D341Med (cell line): ENCODE results near the gene PIK3CD.
A peak's percentile ranks its signal among the peaks of the same experiment; 100 is the strongest.
"Not testable (repeated sequence)": the region's sequence is repeated elsewhere in the genome, so short reads cannot be mapped to it uniquely, and the experiment has no call there.

Source experiments
- DNase-seq: peaks from one replicate; pipeline ENCODE4 v3.0.0; 2012; ENCODE audit warnings: low spot score

The PIK3CD gene

DNA sequence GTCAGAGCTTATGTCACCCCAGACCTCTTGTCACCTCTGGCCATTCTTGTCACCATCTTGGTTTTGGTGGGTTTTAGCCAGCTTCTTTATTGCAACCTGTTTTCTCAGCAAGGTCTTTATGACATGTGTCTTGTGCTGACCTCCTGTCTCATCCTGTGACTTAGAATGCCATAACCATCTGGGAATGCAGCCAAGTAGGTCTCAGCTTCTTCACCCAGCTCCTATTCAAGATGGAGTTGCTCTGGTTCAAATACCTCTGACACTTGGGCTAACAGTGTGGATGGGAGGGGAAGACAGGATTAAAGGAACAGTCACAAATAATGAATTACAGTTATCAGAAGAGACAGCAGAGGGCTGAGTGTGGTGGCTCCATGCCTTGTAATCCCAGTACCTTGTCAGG lies 30.5 kb upstream of the PIK3CD start:
- DNase-seq: no peak

DNA sequence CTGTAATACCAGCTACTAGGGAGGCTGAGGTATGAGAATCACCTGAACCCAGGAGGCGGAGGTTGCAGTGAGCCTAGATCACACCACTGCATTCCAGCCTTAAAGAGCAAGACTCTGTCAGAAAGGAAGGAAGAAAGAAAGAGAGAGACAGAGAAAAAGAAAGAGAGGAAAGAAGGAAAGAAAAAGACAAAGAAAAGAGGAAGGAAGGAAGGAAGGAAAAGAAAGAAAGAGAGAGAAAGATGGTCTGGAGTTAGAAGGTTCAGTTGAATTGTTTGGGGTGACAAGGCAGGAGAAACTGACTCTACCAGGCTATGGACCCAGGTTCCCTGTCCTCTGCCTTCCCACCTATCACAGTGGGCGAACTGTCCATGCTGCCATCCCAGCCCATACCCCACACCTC lies 27.4 kb upstream of the PIK3CD start:
- no peak for DNase-seq

DNA sequence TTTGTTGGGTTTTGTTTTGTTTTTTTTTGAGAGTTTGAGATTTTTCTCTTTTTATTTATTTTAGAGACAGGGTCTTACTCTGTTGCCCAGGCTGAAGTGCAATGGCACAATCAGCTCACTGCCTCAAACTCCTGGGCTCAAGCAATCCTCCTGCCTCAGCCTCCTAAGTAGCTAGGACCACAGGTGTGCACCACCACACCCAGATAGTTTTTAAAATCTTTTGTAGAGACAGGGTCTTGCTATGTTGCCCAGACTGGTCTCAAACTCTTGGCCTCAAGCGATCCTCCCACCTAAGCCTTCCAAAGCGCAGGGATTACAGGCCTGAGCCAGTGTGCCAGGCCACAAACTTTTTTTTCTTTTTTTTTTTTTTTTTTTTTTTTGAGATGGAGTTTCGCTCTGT lies 26.5 kb upstream of the PIK3CD start:
- DNase-seq: not testable (repeated sequence)

DNA sequence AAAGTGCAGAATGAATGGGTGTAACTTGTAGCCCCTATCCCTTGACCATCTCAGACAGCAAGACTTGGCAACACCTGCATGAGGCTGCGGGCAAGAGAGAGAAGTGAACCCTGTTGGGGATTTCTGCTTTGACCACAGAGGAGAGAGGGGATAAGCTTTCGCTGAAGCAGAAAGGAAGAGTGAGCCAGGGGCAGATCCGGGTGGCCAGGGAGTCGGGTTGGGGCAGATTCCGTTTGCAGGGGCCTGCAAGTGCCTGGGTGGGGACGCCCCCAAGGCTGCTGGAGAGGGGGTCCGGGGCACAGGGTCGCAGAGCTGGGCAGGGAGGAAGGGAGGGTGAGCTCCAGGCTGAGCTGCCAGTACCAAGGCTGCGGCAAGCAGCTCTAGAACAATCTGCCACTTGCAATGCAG lies 25.3 kb upstream of the PIK3CD start:
- DNase-seq: no peak

DNA sequence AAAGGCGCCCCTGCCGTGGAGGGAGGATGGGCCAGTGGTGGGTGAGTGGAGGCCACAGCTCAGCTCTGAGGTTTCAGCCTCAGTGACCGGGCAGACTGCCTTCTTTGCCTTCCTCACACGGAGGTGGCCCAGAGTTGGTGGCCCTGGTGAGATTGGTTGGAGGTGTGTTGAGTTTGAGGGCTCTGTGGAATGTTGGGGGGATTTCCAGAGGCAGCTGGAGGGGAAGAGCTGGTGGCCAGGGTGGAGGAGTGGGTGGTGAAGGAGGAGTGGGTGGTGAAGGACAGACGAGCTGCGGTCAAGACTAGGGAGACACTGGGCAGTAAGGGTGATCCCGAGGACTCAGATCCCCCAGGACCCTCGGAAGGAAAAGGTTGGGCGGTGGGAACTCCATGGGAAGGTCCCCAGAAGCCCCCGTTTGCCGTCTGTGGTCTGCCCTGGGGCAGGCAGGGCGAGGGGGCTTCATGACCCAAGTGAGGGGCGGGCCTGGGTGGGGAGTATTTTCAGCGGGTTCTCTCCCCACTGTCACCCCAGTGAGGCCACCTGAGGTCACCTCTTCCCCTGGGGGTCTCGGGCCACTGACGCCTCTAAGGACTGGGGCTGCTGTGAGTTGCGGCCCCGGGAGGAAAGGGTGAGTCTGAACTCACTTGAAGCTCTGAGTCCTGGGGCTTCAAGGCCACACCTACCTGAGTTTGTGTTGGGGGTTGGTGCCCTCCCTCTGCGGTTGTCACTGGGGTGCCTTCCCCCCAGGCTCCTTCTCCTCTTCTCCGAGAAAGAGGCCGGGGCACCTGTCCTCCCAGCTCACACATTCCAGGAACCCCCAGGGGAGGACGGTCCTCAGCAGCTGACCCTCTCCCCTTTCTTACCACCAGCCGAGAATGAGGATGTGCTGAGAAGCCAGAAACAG lies 22.7 kb upstream of the PIK3CD start:
- no peak for DNase-seq

DNA sequence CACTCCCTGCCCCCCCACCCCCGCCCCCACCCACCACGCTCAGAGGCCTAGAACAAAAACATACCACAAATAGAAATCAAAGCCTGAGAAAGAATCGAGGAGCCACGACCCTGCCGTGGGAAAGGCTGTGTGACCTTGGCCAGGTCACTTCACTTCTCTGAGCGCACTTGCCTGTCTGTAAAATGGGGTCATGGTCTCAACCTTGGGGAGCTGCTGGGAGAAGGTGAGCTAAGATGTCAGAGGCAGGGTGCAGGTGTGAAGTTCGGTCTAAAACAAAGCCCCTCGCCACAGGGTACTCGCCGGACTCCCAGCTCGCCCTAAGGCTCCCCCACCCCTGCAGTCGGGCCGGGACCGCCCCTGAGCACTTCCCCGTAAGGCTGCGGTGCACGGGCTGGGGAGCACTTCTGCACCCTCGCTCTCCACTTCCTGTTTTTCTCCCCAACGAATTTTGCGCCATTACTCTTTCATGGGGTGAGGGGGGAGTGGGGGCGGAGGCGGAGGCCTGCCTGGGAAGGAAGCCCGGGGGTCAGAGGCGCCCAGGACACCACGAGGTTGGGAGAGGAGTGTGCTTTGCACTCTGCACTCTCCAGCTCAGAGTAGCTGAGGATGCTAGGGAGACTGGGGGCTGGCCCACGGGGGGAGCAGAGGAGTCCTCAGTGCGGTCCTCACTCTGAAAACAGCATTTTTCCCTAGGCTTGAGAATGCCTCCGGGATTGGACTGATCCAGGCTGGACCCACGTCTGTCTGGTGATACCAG lies 21.9 kb upstream of the PIK3CD start:
- DNase-seq: no peak

DNA sequence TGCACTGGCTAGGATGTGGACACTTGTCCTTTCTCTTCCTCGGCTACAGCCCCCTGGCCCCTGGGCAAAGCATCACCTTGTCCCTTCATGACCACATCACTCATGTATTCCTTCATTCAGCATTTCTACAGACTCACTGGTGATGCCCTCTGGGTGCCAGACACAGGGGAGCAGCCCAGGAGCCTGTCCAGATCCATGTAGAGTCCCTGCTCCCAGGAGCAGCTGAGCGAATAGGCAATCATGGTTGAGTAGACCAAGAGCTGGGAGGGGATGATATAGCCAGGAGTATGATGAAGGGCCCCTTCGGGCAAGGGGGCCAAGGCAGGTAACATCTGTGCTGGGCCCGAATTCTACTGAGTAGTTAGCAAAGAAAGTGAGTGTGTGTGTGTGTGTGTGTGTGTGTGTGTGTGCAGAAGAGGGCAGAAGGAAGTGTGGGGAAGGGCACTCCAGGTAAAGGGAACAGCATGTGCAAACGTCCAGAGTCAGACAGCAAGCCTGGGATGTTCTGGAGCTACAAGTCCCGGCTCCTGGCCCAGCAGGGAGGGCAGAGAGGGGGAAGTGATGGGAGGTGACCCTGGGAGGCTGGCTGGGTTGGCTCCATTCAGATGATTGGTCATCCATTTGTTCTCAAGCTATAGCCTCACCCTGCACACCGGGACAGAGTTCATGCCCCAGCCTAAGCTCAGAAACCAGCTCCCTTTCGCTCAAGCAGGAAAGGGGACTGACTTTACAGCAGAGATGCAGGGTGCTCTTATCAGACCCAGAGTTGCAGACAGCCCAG lies 21.0 kb upstream of the PIK3CD start:
- peak; percentile 17 for DNase-seq

DNA sequence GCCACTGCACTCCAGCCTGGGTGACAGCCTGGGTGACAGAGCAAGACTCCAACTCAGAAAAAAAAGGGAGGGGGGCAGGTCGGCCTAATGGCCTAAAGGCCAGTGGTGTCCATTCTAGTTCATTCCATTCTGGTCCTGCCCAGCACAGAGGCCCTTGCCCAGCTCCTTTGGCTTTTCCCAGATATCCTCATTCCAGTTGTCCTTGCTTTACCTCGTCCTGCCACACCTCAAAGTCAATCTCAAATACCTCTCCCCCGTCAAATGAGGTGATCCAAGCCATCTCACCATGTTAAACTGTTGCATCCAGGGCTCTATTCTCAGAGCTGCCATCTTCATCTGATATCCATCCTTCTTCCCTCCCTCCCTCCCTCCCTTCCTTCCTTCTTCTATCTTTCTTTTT lies 19.9 kb upstream of the PIK3CD start:
- DNase-seq: no peak

DNA sequence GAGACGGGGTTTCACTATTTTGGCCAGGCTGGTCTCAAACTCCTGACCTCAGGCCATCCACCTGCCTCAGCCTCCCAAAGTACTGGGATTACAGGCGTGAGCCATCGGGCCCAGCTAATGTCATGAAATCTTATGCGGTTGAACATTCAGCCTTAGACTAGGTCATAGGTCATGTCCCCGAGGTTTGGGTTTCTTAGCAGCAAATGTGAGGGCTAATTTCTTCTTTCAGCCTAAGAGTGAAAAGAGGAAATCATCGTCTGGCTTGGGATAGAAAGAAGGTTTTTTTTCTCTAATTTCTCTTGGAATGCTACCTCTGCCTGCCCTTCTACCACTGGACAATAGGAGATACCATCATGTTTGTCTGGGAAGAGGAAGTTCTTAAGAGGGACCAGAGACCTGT lies 18.0 kb upstream of the PIK3CD start:
- no peak for DNase-seq

DNA sequence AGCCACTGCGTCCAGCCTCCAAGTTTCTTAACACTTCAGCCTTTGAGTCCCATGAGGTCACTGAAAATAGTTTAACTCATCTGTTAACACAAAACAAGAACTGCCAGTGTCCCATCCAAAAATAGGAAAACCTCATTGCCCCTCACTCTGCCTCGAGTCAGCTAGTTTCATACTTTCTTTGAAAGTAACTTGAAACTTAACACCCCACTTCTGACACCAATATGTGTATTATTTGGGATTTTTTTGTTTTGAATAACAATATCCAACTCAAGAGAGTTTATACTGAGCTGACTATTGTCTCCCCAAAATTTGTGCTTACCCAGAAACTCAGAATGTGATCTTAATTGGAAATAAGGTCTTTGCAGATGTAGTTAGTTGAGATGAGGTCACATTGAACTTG lies 16.9 kb upstream of the PIK3CD start:
- DNase-seq: no peak

DNA sequence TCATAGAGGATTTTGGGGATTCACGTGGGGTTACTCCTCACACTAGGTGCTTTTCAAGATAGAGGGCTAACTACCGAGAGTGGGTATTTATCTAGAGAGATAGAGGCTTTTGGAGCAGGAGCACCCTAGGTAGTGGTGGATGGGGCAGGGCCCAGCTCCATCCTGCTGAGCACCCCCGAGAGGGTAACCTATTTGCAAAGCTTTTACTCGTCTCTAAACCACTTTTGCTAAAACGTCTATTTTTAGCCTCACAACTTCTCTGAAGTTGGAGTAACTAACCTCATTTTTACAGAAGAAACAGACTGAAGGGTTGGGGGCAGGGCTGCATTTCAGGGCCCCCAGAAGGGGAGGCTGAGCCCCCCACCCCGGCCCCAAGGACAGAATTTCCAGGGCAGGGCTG lies 12.3 kb upstream of the PIK3CD start:
- DNase-seq: no peak

DNA sequence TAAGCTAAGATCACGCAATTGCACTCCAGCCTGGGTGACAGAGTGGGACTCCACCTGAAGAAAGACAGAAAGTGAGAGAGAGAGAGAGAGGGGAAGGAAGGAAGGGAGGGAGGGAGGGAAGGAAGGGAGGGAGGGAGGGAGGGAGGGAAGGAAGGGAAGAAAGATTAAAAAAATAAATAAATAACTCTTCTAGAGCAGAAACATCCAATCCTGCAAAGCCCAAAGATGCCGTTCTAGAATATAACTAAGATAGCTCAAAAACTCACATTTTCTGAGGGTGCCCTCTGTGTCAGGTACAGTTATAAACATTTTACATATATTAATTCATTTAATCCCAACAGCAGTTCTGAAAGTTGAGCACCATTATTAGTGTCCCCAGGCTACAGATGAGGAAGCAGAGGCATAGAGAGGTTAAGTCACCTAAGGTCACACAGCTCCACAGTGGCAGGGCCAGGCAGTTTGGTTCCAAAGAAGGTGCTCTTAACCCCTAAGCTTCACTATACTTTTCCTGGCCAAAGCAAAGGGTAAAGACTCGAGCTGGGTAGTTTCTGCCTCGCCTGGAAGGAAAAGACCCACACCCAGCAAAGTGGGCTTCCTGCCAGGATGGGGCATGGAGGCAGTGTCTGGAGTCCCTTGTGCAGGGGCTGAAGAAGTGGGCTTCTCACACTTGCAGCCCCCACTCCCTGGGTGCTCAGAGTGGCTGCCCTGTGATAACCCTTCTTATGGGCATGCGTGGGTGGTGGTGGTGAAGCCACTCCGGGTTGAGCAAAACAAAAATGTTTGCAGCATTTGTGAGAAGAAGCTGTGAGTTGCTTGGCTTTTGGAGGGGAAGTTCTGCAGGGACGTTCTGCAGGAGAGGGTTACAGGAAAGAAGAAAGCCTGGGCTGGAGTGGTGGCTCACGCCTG lies 7.9 kb upstream of the PIK3CD start:
- no peak for DNase-seq

DNA sequence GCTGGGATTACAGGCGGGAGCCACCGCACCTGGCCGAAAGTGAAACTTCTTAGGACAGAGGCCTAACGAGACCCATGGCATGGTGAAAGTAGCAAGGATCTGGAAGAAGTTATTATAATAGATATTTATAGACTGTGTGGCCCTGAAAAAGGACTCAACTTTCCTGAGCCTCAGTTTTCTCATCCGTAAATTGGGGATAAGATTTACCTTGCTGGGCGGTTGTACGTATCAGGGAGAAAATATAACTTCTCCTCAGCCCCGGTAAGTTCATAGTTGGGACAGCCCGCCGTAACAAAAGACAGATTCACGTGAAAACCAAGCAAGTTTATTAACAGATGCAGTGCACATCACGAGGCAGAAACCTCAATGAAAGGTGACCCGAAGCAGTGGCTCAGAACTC lies 5.5 kb upstream of the PIK3CD start:
- DNase-seq: no peak

DNA sequence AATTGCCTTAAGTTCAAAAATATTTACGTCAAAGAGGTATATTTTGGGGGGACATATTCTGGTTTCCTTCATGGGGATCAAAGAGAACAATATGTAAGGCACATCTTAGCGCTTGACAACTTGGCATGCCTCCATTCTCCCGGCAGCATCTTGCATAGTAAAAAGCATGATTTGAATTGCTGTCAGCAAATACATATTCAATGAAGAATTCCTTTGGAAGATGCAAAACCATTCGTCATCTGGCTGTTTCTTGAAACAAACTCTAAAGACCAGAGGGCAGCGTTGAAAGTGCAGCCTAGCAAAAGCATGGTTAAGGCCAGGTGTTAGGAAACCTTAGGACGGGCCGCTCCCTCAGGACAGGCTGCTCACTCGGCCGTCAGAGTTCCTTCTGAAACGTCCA lies 3.4 kb upstream of the PIK3CD start:
- no peak for DNase-seq

DNA sequence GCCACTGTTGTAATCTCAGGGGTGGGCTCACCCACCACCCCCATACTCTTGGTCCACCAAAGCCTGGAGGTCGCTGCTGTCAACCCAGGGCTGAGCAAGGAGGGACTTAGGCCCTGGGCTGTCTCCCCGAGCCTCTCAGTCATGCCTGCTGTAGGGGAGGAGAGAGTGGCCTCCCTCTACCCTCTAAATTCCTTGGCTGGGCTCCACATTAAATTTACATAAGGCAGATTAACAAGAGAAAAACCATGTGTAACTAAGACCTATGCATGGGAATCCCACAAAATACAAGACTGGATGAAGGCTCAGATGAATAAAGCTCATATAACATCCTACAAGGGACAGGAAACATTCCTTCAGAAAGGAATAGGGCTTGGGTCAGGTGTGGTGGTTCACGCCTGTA lies 1.8 kb upstream of the PIK3CD start:
- no peak for DNase-seq

DNA sequence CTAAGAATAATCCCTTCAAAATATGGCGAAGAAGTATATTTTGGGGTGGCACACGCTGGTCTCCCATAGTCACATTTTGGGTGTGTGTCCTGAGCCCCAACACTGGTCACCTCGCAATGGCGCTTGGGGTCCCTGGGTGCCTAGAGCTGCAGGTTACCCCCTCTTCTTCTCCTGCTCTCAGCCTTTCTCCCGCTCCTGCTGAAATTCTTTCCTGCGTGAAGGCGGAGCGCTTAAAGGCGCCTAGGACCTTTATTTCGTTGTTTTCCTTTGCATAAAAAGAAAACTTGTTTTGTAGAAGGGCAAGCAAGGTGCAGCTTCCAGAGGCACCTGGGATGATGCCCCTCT lies 339 bp upstream of the PIK3CD start:
- DNase-seq: no peak

DNA sequence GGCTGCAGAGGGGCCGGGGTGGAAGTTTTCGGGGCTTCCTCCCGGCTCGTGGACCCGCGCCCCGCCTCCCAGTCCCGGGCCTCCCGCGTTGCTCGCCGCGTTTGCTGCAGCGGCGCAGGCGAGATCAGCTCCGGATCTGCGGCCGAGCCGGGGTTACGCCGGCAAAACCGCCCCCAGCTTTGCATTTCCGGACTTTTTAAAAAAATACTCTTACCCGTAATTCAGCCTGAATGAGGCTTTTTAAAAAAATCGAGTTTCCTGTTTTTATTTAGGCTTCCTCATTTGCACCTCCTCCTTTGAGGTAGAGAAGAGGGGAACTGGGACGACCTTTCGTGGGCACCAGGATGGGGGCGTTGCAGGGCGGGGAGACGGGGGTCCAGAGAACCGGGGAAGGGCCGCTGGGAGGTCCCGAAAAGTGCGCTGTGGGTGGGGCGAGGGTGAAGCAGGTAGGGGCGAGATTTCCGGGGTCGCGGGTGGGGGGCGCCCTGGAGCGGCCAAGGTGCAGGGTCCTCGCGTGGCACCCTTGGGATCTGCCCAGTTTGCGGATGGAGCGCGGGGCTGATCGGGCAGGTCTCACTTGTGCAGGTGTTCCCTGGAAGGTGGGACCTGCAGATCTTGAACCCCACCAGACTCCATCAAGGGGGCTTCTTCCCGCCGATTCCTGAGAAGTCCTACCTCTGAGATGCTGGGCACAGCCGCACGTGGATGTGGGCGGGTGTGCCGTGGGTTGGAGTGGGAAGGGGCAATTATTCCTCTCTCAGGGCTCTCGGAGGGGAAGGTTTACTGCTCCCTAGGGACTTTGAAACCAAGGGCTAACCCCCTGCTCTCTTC lies 1.1 kb downstream of the PIK3CD start:
- no peak for DNase-seq

DNA sequence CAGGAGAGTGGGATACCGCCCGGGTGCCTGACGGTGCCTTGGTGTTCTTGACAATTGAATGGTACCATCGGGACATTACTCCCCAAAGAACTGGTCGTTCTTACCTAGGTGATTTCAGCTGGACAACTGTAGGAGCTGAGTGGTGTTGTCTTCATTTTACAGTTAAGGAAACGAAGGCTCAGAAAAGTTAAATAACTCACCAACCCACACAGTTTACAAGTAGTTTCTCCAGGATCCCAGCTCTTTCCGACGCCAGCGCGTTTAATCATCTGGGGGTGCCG lies 1.6 kb downstream of the PIK3CD start:
- no peak for DNase-seq

DNA sequence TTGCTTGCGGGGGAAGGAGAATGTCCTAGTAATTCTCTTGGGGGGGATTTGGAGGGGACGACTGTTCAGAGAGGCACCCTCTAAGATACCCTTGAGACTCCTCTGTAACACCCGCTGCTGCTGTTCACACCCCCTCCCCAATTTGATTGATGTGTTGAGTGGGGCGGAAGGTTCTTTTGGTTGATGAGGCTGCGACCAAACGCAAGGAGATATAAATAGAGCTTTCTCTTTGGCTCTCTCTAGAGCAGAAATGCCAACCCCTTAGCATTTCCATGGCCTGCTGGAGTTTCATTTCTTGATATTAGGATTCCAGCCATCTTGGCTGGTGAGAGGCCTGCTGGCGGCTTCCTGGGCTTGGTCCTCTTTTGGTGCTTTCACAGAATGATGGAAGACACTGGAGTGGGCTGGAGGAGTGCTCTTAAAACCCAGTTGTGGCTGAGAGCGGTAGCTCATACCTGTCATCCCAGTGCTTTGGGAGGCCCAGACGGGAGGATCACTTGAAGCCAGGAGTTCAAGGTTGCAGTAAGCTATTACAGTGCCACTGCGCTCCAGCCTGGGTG lies 2.0 kb downstream of the PIK3CD start:
- DNase-seq: no peak

DNA sequence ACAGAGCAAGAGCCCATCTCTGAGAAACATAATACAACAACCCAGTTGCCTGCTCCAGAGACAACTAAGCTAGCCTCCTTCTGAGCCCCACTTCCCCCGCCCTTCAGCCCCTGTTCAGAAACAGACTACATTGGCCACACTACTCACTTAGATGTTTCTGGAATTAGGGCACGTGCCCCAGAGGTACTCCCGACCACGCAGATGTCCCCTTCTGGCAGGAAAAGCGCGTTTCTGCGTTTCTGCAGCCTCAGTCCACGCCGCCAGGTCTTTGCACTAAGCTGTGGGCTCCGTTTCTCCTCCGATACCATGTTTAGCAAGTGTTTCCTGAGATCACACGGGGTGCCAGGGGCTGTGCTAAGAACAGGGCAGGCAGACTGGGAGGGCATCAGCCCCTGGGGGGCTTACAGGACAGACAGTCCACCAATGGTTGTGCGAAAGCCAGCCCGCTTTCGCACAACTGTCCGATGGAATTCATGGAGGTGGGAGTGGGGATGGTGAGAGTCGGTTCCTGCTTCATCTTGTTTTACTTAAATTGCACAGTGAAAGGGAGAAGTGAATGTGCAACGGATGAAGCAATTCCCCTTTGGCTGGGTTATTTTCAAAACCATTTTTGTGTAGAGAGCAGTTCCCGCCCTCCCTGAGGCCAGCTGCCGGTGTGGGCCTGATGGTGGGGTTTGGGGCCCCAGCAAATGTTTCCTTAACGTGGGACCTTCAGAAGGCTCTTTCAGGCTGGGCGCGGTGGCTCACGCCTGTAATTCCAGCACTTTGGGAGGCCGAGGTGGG lies 2.7 kb downstream of the PIK3CD start:
- no peak for DNase-seq
